Psoas muscle (tissue), 8 donors: Measurements from ENCODE around the gene GMNC. TPM values are rescaled to one million over a fixed set of nuclear protein-coding genes. Genes with fewer than 3 reads are reported as not detected.
A peak's percentile ranks its signal among the peaks of the same experiment; 100 is the strongest.

Experiments
- ATAC-seq, 4 donors: fragments of 200-7000 bp; cut with Tn5 transposase; one replicate each; pipeline ENCODE4 v1.9.1; 2020; ENCODE audit warnings: moderate library complexity in 3 of 4, mild to moderate bottlenecking in 2 of 4
- DNase-seq, 2 donors: peaks; one replicate each; pipeline ENCODE4 v3.0.0-alpha.2; 2020
- H3K27ac ChIP-seq: fragments of 200-600 bp; one replicate; pipeline ENCODE4 v1.8.0; 2022
- H3K27me3 ChIP-seq, 3 donors: fragments of 200-600 bp in 1 of 3; one replicate each; pipeline versions ENCODE4 v1.6.1 to v1.8.0; 2013 to 2022; ENCODE audit warnings: low read length in 2 of 3, mild to moderate bottlenecking in 2 of 3, moderate library complexity in 1 of 3; ENCODE audit not compliant: insufficient read depth in 3 of 3
- H3K36me3 ChIP-seq, 2 donors: fragments of 200-600 bp in 1 of 2; one replicate each; pipeline versions ENCODE4 v1.6.1 to v1.8.0; 2013 to 2022; ENCODE audit warnings: low read depth in 1 of 2, mild to moderate bottlenecking in 1 of 2, moderate library complexity in 1 of 2; ENCODE audit not compliant: insufficient read depth in 1 of 2
- H3K4me1 ChIP-seq: fragments of 200-600 bp; one replicate; pipeline ENCODE4 v1.8.0; 2022
- H3K4me3 ChIP-seq: fragments of 200-600 bp; one replicate; pipeline ENCODE4 v1.8.0; 2022; ENCODE audit warnings: mild to moderate bottlenecking
- H3K9me3 ChIP-seq: fragments of 200-600 bp; one replicate; pipeline ENCODE4 v1.8.0; 2022
- CTCF ChIP-seq: fragments of 200-600 bp; IDR thresholded peaks from one replicate; pipeline ENCODE4 v1.8.0; 2022; ENCODE audit warnings: antibody characterized with exemption
- WGBS, 3 donors: extraction: QIAGEN DNeasy Blood & Tissue Kit; methylation state at CpG; one replicate each; pipeline versions ENCODE4 v1.1.6 to v1.1.7; 2013; 5-methylcytosine and 5-hydroxymethylcytosine counted together
- intact Hi-C, 2 donors: fragments of 100-400 bp; cut with DNase I; formaldehyde crosslinking; loops; one replicate each; pipeline versions ENCODE4 v1.11.0 to v1.14.2; 2022
- long read RNA-seq, 2 donors: library from polyadenylated mRNA; unstranded; transcript quantifications; one replicate each; pipeline ENCODE4 v2.0.0, GENCODE V29; 2021
- polyA plus RNA-seq, 3 donors: library from polyadenylated mRNA; stranded (reverse); fragments of 200-250 nt; gene quantifications; one replicate each; pipeline ENCODE4 v1.2.3, GENCODE V29; 2013
- total RNA-seq, 4 donors: library from RNA; stranded (reverse); fragmentation: NEBNext Ultra II Directional in 2 of 4; extraction: Animal tissue kit (Norgen Biotek cat#: 25700) in 2 of 4; gene quantifications; one replicate each; pipeline versions ENCODE4 v1.2.1 to v1.2.4, GENCODE V29; 2021 to 2023
- donor health status: healthy with polysubstance abuse.
- donor health status: DM: no; HTN: no; CAD: no; lungs with moderate emphysema.
- donor health status: Bipolar disorder and iron deficiency.
- donor health status: healthy.
- donor health status: DM: yes; HTN: yes; CAD: no.
- donor health status: DM: no; HTN: no; CAD: no.
- donor health status: DM: no; HTN: no; CAD: no.
- donor health status: DM: yes; HTN: yes; CAD: no.

The GMNC gene
- total RNA-seq (under 1 TPM in 2 of 4 donors, not detected in 2; 0.20 to 0.29 TPM), polyA plus RNA-seq (under 1 TPM in 2 of 3 donors, not detected in 1; 0.03 to 0.30 TPM)
- long read RNA-seq, donor 1, result 0 reads
- long read RNA-seq, donor 2, result 0 reads

- intact Hi-C loops, result no loop called here
- peak; percentile 98 to 99 (median 99) for ATAC-seq
- 3 to 4% (median 3%) methylated on average over 52 to 58 of the region's 58 CpGs for WGBS, 3 donors
- DNase-seq, result peak; percentile 84 to 92
- Histone ChIP-seq H3K27me3 (no peaks in the 10 kb centered on the region), H3K4me3 (peak within 1 kb of the TSS; percentile 87), H3K9me3 (no peaks in the 10 kb centered on the region), H3K4me1 (no peaks in the 10 kb centered on the region), H3K36me3 (no peaks in the 10 kb centered on the region), H3K27ac (peak within 1 kb of the TSS; percentile 91)
- no peak for TF ChIP-seq CTCF
These were observed at the start of gene GMNC for GRCh38 chr3:190862209-190863118. TSS of gene GMNC (minus strand) at chr3:190862694. CDS start at chr3:190862615, 79 bp downstream.

GRCh38 chr3:190911382-190911781 lies 48.9 kb upstream of the GMNC start:
- H3K27ac ChIP-seq, result no peak overlapping the region
- no peaks in the 10 kb centered on the region for H3K4me1 ChIP-seq
- 44 to 49% (median 46%) methylated on average over 4 of the region's 4 CpGs for WGBS, 3 donors
- DNase-seq (no peak), ATAC-seq (no peak)
- TF ChIP-seq CTCF, result no peak
- no peaks in the 10 kb centered on the region for H3K36me3 ChIP-seq
- H3K4me3 ChIP-seq, result no peak overlapping the region
- H3K27me3 ChIP-seq, result no peaks in the 10 kb centered on the region
- H3K9me3 ChIP-seq, result no peaks in the 10 kb centered on the region
- intact Hi-C loops, result no loop called here

- DNase-seq (no peak), ATAC-seq (no peak)
- H3K27ac ChIP-seq, result no peak overlapping the region
- intact Hi-C loops, result no loop called here
- H3K36me3 ChIP-seq, result no peaks in the 10 kb centered on the region
- no peaks in the 10 kb centered on the region for H3K9me3 ChIP-seq
- no peak overlapping the region for H3K4me3 ChIP-seq
- H3K4me1 ChIP-seq, result no peaks in the 10 kb centered on the region
- H3K27me3 ChIP-seq, result no peaks in the 10 kb centered on the region
- TF ChIP-seq CTCF, result no peak
- WGBS, 3 donors, result 87 to 89% (median 88%) methylated on average over 9 of the region's 9 CpGs
These were observed 47.4 kb upstream of the GMNC start for GRCh38 chr3:190909908-190910307.

- ATAC-seq, result no peak
- Histone ChIP-seq H3K4me3 (no peak overlapping the region), H3K27ac (no peak overlapping the region), H3K27me3 (no peaks in the 10 kb centered on the region), H3K36me3 (no peaks in the 10 kb centered on the region), H3K9me3 (peaks cover 3% of the 10 kb centered on the region), H3K4me1 (no peaks in the 10 kb centered on the region)
- DNase-seq, result no peak
- WGBS, 3 donors, result 63 to 72% (median 64%) methylated on average over 1 of the region's 1 CpG
- TF ChIP-seq CTCF, result no peak
- intact Hi-C loops, result no loop called here
These were observed 40.7 kb upstream of the GMNC start for GRCh38 chr3:190903156-190903555.
